HG03439 (cell line): Measurements from ENCODE around the gene CCL24.
"Not testable (repeated sequence)": the region's sequence is repeated elsewhere in the genome, so short reads cannot be mapped to it uniquely, and the experiment has no call there.

ENCODE experiments used
- ATAC-seq: cut with Tn5 transposase; IDR thresholded peaks from one replicate; pipeline ENCODE4 v1.9.1; 2021; ENCODE audit warnings: mild to moderate bottlenecking, moderate library complexity; ENCODE audit not compliant: unreplicated experiment

The CCL24 gene

DNA sequence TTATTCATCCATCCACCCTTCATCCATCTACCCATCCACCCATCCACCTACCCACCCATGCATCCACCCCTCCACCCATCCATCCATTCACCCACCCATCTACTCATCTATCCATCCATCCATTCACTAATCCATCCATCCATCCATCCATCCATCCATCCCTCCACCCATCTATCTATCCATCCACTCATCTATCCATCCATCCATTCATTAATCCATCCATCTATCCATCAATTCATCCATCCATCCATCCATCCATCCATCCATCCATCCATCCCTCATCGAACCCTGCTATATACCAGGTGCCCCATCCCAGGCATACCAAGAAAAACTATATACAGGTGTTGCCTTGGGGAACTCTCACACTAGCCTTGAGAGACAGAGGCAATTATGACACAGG lies 7.1 kb upstream of the CCL24 start:
- ATAC-seq, result no peak

GRCh38 chr7:75819711-75820110 lies 6.1 kb upstream of the CCL24 start:
- ATAC-seq, result no peak

DNA sequence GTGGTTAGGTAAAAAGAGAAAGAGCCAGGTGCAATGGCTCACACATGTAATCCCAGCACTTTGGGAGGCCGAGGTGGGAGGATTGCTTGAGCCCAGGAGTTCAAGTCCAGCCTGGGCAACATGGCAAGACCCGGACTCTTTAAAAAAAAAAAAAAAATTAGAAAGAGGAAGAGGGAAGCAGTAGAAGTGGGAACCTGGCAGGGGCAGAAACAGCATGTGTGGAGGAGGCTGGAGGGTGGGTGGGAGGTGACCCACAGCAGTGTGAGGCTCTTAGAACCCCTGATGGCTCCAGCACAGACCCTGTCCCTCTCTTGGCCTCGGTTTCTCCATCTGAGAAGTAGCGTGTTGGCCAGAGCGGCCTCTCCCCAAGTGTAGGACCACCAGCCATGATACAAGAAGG lies 4.9 kb upstream of the CCL24 start:
- ATAC-seq, result no peak

DNA sequence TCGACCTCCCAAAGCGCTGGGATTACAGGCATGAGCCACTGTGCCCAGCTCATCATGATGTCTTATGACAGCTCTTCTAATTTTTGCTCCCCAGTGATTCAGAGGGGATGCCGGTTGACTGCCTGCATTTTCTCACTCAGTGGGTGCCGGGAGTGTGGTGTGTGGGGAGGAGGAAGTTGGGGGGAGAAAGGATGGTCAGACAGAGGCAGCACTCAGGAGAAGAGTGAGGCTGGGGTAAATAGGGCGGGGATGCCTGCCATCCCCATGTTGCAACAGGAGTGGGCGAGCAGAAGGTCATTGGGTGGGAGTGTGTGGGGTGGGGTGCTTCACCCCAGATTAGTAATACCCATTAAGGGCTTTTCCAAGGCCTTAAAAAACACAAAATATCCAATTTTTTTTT lies 3.5 kb upstream of the CCL24 start:
- no peak for ATAC-seq

DNA sequence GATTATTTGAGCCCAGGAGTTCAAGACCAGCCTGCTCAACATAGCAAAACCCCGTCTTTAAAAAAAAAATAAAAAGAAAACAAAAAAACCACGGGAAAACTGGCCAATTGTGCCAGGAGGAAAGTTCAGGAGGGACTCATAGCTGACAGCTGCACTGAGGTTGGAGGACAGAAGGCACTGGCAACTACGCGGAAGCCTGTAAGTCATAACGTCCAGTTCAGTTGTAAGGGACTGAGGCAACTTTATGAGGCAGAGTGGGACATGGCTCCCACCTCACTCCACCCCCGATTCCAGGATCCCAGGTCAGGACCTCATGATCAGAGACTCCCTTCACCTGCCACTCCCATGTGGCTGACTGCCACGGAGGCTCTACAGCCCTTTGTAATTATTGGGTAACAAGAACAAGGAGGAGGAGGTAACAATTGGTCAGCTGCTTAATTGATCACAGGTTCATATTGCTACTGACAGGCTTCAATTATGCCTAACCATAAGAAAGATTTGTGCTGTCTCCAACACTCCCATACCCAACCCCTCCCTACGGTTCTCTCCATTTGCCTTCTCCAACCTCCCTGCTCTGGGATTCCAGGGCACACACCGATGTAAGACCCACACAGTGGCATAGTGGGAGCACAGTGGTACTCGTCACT lies 1.9 kb upstream of the CCL24 start:
- no peak for ATAC-seq

- no peak for ATAC-seq
Observed at GRCh38 chr7:75814407-75814947, 871 bp upstream of the CCL24 start.

DNA sequence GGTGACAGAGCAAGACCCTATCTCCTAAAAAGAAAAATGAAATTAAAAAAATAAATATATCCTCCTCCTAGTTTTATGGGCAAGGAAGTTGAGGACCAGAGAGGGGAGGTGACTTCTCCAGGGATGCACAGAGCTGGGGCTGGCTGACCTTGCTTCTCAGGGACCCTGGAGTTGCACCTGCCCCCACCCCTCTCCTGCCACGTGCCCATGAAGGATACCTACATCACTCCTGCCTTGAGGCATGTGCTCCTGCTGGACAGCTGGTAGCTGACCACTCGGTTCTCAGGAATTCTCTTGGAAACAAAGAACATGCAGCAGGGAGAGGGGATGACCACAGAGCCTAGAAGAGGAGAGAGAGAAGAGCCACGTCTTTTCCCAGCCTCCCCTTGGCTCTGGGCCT lies 522 bp downstream of the CCL24 start:
- ATAC-seq, result no peak

DNA sequence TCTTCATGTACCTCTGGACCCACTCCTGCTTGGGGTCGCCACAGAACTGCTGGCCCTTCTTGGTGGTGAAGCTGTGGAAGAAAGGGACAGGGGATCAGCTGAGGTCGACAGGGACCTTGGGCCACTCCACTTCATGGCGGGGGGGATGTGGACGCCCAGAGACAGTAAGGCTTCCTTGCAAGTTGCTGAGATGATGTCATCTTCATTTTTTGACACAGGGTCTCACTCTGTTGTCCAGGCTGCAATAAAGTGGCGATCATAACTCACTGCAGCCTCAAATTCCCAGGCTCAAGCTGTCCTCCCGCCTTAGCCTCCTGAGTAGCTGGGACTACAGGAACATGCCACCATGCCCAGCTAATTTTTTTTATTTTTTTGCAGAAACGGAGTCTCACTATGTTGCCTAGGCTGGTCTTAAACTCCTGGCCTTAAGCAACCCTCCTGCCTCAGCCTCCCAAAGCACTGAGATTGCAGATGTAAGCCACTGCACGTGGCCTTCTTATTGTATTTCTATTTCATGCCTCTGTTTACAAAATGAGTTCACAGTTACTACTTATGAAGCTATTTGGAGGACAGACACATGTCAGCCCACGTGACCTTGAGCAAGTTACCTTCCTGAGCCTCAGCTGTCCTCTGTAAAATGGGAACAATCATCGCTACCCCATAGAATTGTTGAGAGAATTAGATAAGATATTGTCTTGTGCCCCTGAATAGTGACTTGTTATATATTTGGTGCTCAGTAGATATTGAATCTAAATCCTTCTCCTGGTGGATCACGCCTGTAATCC lies 1.5 kb downstream of the CCL24 start:
- ATAC-seq, result no peak

DNA sequence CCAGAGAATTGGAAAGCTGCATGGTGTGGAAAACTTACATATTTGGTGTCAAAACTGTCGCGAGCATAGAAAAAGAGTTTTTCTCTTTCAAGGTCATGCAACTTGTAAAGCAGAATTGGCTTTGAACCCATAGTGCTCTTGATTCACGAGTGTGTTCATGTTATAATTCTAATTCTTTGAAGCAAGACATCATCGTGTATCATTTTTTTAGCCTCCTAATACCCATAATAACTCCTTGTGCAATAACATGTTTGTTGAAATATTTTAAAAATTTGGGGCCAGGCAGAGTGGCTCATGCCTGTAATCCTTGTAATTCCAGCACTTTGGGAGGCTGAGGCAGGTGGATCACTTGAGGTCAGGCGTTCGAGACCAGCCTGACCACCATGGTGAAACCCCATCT lies 4.2 kb downstream of the CCL24 start:
- ATAC-seq, result no peak

DNA sequence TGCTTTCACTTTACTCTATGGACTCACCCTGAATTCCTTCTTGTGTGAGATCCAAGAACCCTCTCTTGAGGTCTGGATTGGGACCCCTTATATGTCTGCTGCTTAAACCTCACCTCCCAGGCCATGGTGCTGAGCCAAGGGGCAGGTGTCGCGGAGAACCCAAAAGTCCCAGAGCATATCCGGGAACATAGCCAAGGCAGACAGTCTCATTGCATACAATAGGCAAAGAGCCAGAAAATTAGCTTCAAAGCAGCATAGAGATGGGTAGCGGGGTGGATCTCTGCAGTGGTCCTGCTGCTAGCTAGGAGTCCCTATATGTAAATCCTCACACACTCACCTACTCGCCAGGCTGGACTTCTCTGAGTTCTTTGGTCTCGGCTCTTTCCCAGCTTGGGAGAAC lies 5.5 kb downstream of the CCL24 start:
- no peak for ATAC-seq

- ATAC-seq, result no peak
Observed at GRCh38 chr7:75807452-75807851, 6.2 kb downstream of the CCL24 start.

GRCh38 chr7:75806560-75807307 lies 6.9 kb downstream of the CCL24 start:
- ATAC-seq, result no peak

GRCh38 chr7:75804705-75805104 lies 8.9 kb downstream of the CCL24 start:
- ATAC-seq, result no peak

- no peak for ATAC-seq
Observed at GRCh38 chr7:75804004-75804403, 9.6 kb downstream of the CCL24 start.

- ATAC-seq, result no peak
Observed at GRCh38 chr7:75802552-75802821, 11.1 kb downstream of the CCL24 start.

DNA sequence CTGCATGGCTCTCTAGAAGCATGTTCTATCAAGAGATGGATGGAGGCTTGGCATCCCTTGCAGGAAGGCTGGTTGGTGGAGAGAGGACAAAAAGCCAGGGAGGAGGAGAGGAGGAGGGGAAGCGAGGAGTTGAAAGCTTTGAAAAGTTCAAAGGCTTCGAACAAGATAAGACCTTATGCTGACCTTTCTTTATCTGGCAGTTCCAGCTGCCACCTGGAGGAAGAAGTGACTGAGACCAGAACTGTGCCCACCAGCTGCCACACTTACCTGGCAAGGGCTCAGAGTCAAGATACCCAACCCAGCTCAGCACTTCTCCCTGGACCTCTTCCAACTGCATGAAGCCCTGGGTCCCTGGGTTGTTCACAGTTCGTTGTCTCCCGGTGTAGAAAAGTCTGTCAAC lies 14.8 kb downstream of the CCL24 start:
- ATAC-seq, result no peak

- ATAC-seq, result no peak
Observed at GRCh38 chr7:75796420-75796819, 17.2 kb downstream of the CCL24 start.

- no peak for ATAC-seq
Observed at GRCh38 chr7:75795831-75796285, 17.7 kb downstream of the CCL24 start.

DNA sequence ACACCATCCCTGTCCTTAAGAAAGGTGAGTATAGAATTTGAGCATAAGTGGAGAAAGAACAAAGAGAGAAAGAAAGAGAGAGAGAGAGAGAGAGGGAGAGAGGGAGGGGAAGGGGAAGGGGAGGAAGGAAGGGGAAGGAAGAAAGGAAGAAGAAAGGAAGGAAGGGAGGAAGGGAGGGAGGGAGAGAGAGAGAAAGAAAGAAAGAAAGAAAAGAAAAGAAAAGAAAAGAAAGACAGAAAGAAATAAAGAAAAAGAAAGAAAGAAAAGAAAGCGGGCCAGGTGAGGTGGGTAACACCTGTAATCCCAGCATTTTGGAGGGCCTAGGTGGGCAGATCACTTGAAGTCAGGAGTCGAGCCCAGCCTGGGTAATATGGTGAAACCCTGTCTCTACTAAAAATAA lies 19.9 kb downstream of the CCL24 start:
- no peak for ATAC-seq

- ATAC-seq, result not testable (repeated sequence)
Observed at GRCh38 chr7:75792567-75792966, 21.0 kb downstream of the CCL24 start.

GRCh38 chr7:75789361-75789924 lies 24.2 kb downstream of the CCL24 start:
- no peak for ATAC-seq
